T-helper 2 cell treated with Interferon-gamma antibody and Interleukin-4, amounts not matched to agents 5 μg/mL and 100 μg/mL, for 36 hours (primary cell): ENCODE data around the gene SDK2.

Experiments
- DNase-seq: peaks from one replicate; pipeline ENCODE4 v3.0.0; 2021; ENCODE audit warnings: low spot score
- H3K27ac Mint-ChIP-seq: one replicate; pipeline ENCODE4 v1.8.0; 2021; ENCODE audit warnings: mild to moderate bottlenecking, mixed read lengths
- H3K27me3 Mint-ChIP-seq: one replicate; pipeline ENCODE4 v1.8.0; 2021; ENCODE audit warnings: low read depth, mixed read lengths
- H3K36me3 Mint-ChIP-seq: one replicate; pipeline ENCODE4 v1.8.0; 2021; ENCODE audit warnings: low read depth, mixed read lengths
- H3K4me1 Mint-ChIP-seq: one replicate; pipeline ENCODE4 v1.8.0; 2021; ENCODE audit warnings: low read depth, mixed read lengths
- H3K4me3 Mint-ChIP-seq: one replicate; pipeline ENCODE4 v1.8.0; 2022; ENCODE audit warnings: mild to moderate bottlenecking, moderate library complexity, mixed read lengths
- H3K9me3 Mint-ChIP-seq: one replicate; pipeline ENCODE4 v1.8.0; 2021; ENCODE audit warnings: mixed read lengths

The SDK2 gene

GRCh38 chr17:73445466-73445865, 198.8 kb downstream of the SDK2 start:
- Mint-ChIP-seq H3K27me3 (no peaks in the 10 kb centered on the region), H3K4me1 (no peaks in the 10 kb centered on the region), H3K27ac (no peak overlapping the region), H3K9me3 (no peaks in the 10 kb centered on the region), H3K36me3 (no peaks in the 10 kb centered on the region), H3K4me3 (no peak overlapping the region)
- DNase-seq: no peak

GRCh38 chr17:73444021-73444420, 200.2 kb downstream of the SDK2 start:
- DNase-seq: no peak
- Mint-ChIP-seq H3K36me3 (no peaks in the 10 kb centered on the region), H3K9me3 (no peaks in the 10 kb centered on the region), H3K4me3 (no peak overlapping the region), H3K27me3 (no peaks in the 10 kb centered on the region), H3K27ac (no peak overlapping the region), H3K4me1 (no peaks in the 10 kb centered on the region)

- Mint-ChIP-seq H3K4me1 (no peaks in the 10 kb centered on the region), H3K4me3 (no peak overlapping the region), H3K27me3 (no peaks in the 10 kb centered on the region), H3K36me3 (no peaks in the 10 kb centered on the region), H3K27ac (no peak overlapping the region), H3K9me3 (no peaks in the 10 kb centered on the region)
- DNase-seq: no peak
These were observed 204.6 kb downstream of the SDK2 start for GRCh38 chr17:73439597-73439996.

- Mint-ChIP-seq H3K27ac (no peak overlapping the region), H3K4me1 (no peaks in the 10 kb centered on the region), H3K27me3 (no peaks in the 10 kb centered on the region), H3K9me3 (no peaks in the 10 kb centered on the region), H3K4me3 (no peak overlapping the region), H3K36me3 (no peaks in the 10 kb centered on the region)
- no peak for DNase-seq
These were observed 206.4 kb downstream of the SDK2 start for GRCh38 chr17:73437826-73438225.

GRCh38 chr17:73436954-73437353, 207.3 kb downstream of the SDK2 start:
- no peaks in the 10 kb centered on the region for H3K36me3 Mint-ChIP-seq
- H3K4me3 Mint-ChIP-seq: no peak overlapping the region
- no peaks in the 10 kb centered on the region for H3K9me3 Mint-ChIP-seq
- H3K27ac Mint-ChIP-seq: no peak overlapping the region
- DNase-seq: no peak
- no peaks in the 10 kb centered on the region for H3K27me3 Mint-ChIP-seq
- H3K4me1 Mint-ChIP-seq: no peaks in the 10 kb centered on the region

- Mint-ChIP-seq H3K36me3 (no peaks in the 10 kb centered on the region), H3K4me1 (peaks cover 2% of the 10 kb centered on the region), H3K4me3 (no peak overlapping the region), H3K27ac (no peak overlapping the region), H3K27me3 (no peaks in the 10 kb centered on the region), H3K9me3 (no peaks in the 10 kb centered on the region)
- no peak for DNase-seq
These were observed 208.8 kb downstream of the SDK2 start for GRCh38 chr17:73435412-73435811.

GRCh38 chr17:73434154-73434553, 210.1 kb downstream of the SDK2 start:
- no peak overlapping the region for H3K4me3 Mint-ChIP-seq
- H3K9me3 Mint-ChIP-seq: no peaks in the 10 kb centered on the region
- peaks cover 4% of the 10 kb centered on the region for H3K4me1 Mint-ChIP-seq
- no peak for DNase-seq
- H3K27ac Mint-ChIP-seq: no peak overlapping the region
- no peaks in the 10 kb centered on the region for H3K36me3 Mint-ChIP-seq
- H3K27me3 Mint-ChIP-seq: no peaks in the 10 kb centered on the region

GRCh38 chr17:73433501-73433900, 210.7 kb downstream of the SDK2 start:
- no peaks in the 10 kb centered on the region for H3K27me3 Mint-ChIP-seq
- no peaks in the 10 kb centered on the region for H3K36me3 Mint-ChIP-seq
- no peak overlapping the region for H3K27ac Mint-ChIP-seq
- H3K9me3 Mint-ChIP-seq: no peaks in the 10 kb centered on the region
- no peak overlapping the region for H3K4me3 Mint-ChIP-seq
- no peak for DNase-seq
- peaks cover 4% of the 10 kb centered on the region for H3K4me1 Mint-ChIP-seq

- peaks cover 4% of the 10 kb centered on the region for H3K4me1 Mint-ChIP-seq
- no peaks in the 10 kb centered on the region for H3K9me3 Mint-ChIP-seq
- no peak for DNase-seq
- H3K27ac Mint-ChIP-seq: no peak overlapping the region
- no peaks in the 10 kb centered on the region for H3K27me3 Mint-ChIP-seq
- H3K36me3 Mint-ChIP-seq: no peaks in the 10 kb centered on the region
- H3K4me3 Mint-ChIP-seq: no peak overlapping the region
These were observed 211.5 kb downstream of the SDK2 start for GRCh38 chr17:73432624-73433190.

GRCh38 chr17:73431401-73432205, 212.6 kb downstream of the SDK2 start:
- Mint-ChIP-seq H3K27me3 (no peaks in the 10 kb centered on the region), H3K4me3 (no peak overlapping the region), H3K9me3 (no peaks in the 10 kb centered on the region), H3K36me3 (no peaks in the 10 kb centered on the region), H3K27ac (no peak overlapping the region), H3K4me1 (peaks cover 4% of the 10 kb centered on the region)
- no peak for DNase-seq

- Mint-ChIP-seq H3K4me3 (no peak overlapping the region), H3K4me1 (peaks cover 4% of the 10 kb centered on the region), H3K27me3 (no peaks in the 10 kb centered on the region), H3K9me3 (no peaks in the 10 kb centered on the region), H3K36me3 (no peaks in the 10 kb centered on the region), H3K27ac (no peak overlapping the region)
- DNase-seq: peak; percentile 5
These were observed 213.4 kb downstream of the SDK2 start for GRCh38 chr17:73430848-73431247.

- no peaks in the 10 kb centered on the region for H3K9me3 Mint-ChIP-seq
- DNase-seq: no peak
- H3K4me3 Mint-ChIP-seq: no peak overlapping the region
These were observed 214.0 kb downstream of the SDK2 start for GRCh38 chr17:73430165-73430680.

GRCh38 chr17:73429440-73430164, 214.6 kb downstream of the SDK2 start:
- no peak overlapping the region for H3K4me3 Mint-ChIP-seq

More at GRCh38 chr17:73430165-73430680, 214.0 kb downstream of the SDK2 start:
- no peaks in the 10 kb centered on the region for H3K27me3 Mint-ChIP-seq
- H3K36me3 Mint-ChIP-seq: no peaks in the 10 kb centered on the region
- H3K27ac Mint-ChIP-seq: no peak overlapping the region
- H3K4me1 Mint-ChIP-seq: peaks cover 4% of the 10 kb centered on the region

GRCh38 chr17:73427198-73427597, 217.0 kb downstream of the SDK2 start:
- H3K36me3 Mint-ChIP-seq: no peaks in the 10 kb centered on the region
- no peak overlapping the region for H3K4me3 Mint-ChIP-seq
- H3K4me1 Mint-ChIP-seq: peaks cover 4% of the 10 kb centered on the region
- no peaks in the 10 kb centered on the region for H3K27me3 Mint-ChIP-seq
- no peak overlapping the region for H3K27ac Mint-ChIP-seq
- no peak for DNase-seq
- H3K9me3 Mint-ChIP-seq: no peaks in the 10 kb centered on the region

More at GRCh38 chr17:73429440-73430164, 214.6 kb downstream of the SDK2 start:
- Mint-ChIP-seq H3K4me1 (peaks cover 4% of the 10 kb centered on the region), H3K9me3 (no peaks in the 10 kb centered on the region), H3K27me3 (no peaks in the 10 kb centered on the region), H3K27ac (no peak overlapping the region), H3K36me3 (no peaks in the 10 kb centered on the region)
- DNase-seq: peak; percentile 64
